HCT116 (cell line): ENCODE data around the gene TIMM50. TPM values are rescaled to one million over a fixed set of nuclear protein-coding genes. Genes with fewer than 3 reads are reported as not detected.

Experiments used
- ATAC-seq: fragments of 200-7000 bp; cut with Tn5 transposase; 2 replicates; pipeline ENCODE4 v1.9.1; 2020; ENCODE audit warnings: mild to moderate bottlenecking, moderate library complexity
- BruUV-seq: library from RNA; stranded (reverse); fragments of 400-500 nt; replicated peaks from 2 replicates; lab custom pipeline; 2021; lab: Mats Ljungman, UMichigan
- CTCF ChIA-PET: fragments of 300-600 bp; sonication (Branson Sonifier 250); formaldehyde crosslinking; loops from one replicate; lab custom pipeline; 2021; ENCODE audit warnings: antibody characterized with exemption; lab: Charles Lee
- POLR2A ChIA-PET: fragments of 300-600, 350-600 bp; sonication (Branson Sonifier 250); formaldehyde crosslinking; loops from one replicate; lab custom pipeline; 2021; ENCODE audit warnings: antibody characterized with exemption; lab: Charles Lee
- RAD21 ChIA-PET, 2 experiments: fragments of 300-600 bp; sonication (Branson Sonifier 250); formaldehyde crosslinking; loops; one replicate each; lab custom pipeline; 2023; ENCODE audit warnings: low total read pairs in 2 of 2; ENCODE audit not compliant: uncharacterized antibody in 2 of 2, unreplicated experiment in 2 of 2, low non-redundant PET in 1 of 2; lab: Charles Lee
- DNase-seq: peaks from one replicate; pipeline ENCODE4 v3.0.0-alpha.2; 2010; ENCODE audit warnings: low read depth, low spot score
- H2AFZ ChIP-seq: fragments of 200-600 bp; shearing (Covaris generic), sonication (generic); 2 replicates; pipeline ENCODE4 v1.6.1; 2017; ENCODE audit warnings: low read depth, mixed run types, mixed read lengths, antibody characterized with exemption, low read length; ENCODE audit not compliant: poor library complexity, severe bottlenecking
- H3K27ac ChIP-seq: 2 replicates; pipeline ENCODE4 v1.5.1; 2012; ENCODE audit warnings: low read depth, low read length
- H3K27me3 ChIP-seq: fragments of 200-600 bp; sonication (generic); 2 replicates; pipeline ENCODE4 v1.6.1; 2016; ENCODE audit warnings: mixed run types, low read length, mixed read lengths; ENCODE audit not compliant: insufficient read depth
- H3K36me3 ChIP-seq, 2 experiments: fragments of 200-500 bp in 1 of 2; fragments of 200-600 bp in 1 of 2; sonication (Bioruptor generic) in 1 of 2; sonication (generic) in 1 of 2; 2 replicates each; pipeline versions ENCODE4 v1.5.1 to v1.6.1; 2014 to 2016; ENCODE audit warnings: low read length in 2 of 2, inconsistent platforms in 1 of 2, mixed read lengths in 1 of 2, mixed run types in 1 of 2; ENCODE audit not compliant: insufficient read depth in 2 of 2, control insufficient read depth in 1 of 2
- H3K4me1 ChIP-seq, 2 experiments: fragments of 200-600 bp in 1 of 2; sonication (generic) in 1 of 2; 2 replicates each; pipeline versions ENCODE4 v1.5.1 to v1.6.1; 2012 to 2017; ENCODE audit warnings: low read length in 2 of 2, inconsistent platforms in 1 of 2, mild to moderate bottlenecking in 1 of 2, mixed read lengths in 1 of 2, mixed run types in 1 of 2, moderate library complexity in 1 of 2; ENCODE audit not compliant: insufficient read depth in 2 of 2, control insufficient read depth in 1 of 2
- H3K4me2 ChIP-seq: fragments of 200-600 bp; sonication (generic); 2 replicates; pipeline ENCODE4 v1.6.1; 2017; ENCODE audit warnings: mixed run types, low read length, mixed read lengths
- H3K4me3 ChIP-seq, 2 experiments: fragments of 200-600 bp in 1 of 2; sonication (generic) in 1 of 2; replicated peaks in 1 of 2; 2 replicates each; pipeline ENCODE4 v1.5.1; 2011 to 2016; ENCODE audit warnings: low read length in 2 of 2, control low read depth in 1 of 2, low read depth in 1 of 2, mild to moderate bottlenecking in 1 of 2, mixed read lengths in 1 of 2, mixed run types in 1 of 2
- H3K79me2 ChIP-seq: fragments of 200-600 bp; sonication (generic); 2 replicates; pipeline ENCODE4 v1.6.1; 2017; ENCODE audit warnings: mild to moderate bottlenecking, mixed run types, low read length, moderate library complexity, mixed read lengths; ENCODE audit not compliant: insufficient read depth
- H3K9ac ChIP-seq: fragments of 200-600 bp; sonication (generic); 2 replicates; pipeline ENCODE4 v1.6.1; 2016; ENCODE audit warnings: low read length, mixed read lengths
- H3K9me2 ChIP-seq: fragments of 200-600 bp; sonication (generic), shearing (Covaris generic); 2 replicates; pipeline ENCODE4 v1.6.1; 2017; ENCODE audit warnings: mixed run types, mild to moderate bottlenecking, moderate library complexity; ENCODE audit not compliant: insufficient read depth
- H3K9me3 ChIP-seq, 2 experiments: fragments of 200-500 bp in 1 of 2; fragments of 200-600 bp in 1 of 2; sonication (Bioruptor generic) in 1 of 2; sonication (generic) in 1 of 2; 2 replicates each; pipeline ENCODE4 v1.6.1; 2014 to 2017; ENCODE audit warnings: low read length in 2 of 2, mixed read lengths in 2 of 2, inconsistent platforms in 1 of 2, low read depth in 1 of 2, mild to moderate bottlenecking in 1 of 2, mixed run types in 1 of 2, moderate library complexity in 1 of 2; ENCODE audit not compliant: control insufficient read depth in 1 of 2, insufficient read depth in 1 of 2
- H4K20me1 ChIP-seq: fragments of 200-600 bp; sonication (generic), shearing (Covaris generic); 2 replicates; pipeline ENCODE4 v1.6.1; 2017; ENCODE audit warnings: mixed run types, mild to moderate bottlenecking, moderate library complexity; ENCODE audit not compliant: insufficient read depth
- CBX3 ChIP-seq: IDR thresholded peaks from 2 replicates; pipeline ENCODE4 v1.6.1; 2012; ENCODE audit warnings: low read depth
- CEBPB ChIP-seq: IDR thresholded peaks from 2 replicates; pipeline ENCODE4 v1.6.1; 2012; ENCODE audit warnings: low read depth
- FOSL1 ChIP-seq: IDR thresholded peaks from 2 replicates; pipeline ENCODE4 v1.6.1; 2012; ENCODE audit warnings: low read depth
- POLR2AphosphoS5 ChIP-seq: IDR thresholded peaks from 2 replicates; pipeline ENCODE4 v1.6.1; 2011; ENCODE audit warnings: mild to moderate bottlenecking, low read depth, low read length, moderate library complexity
- RAD21 ChIP-seq: IDR thresholded peaks from 2 replicates; pipeline ENCODE4 v1.6.1; 2012; ENCODE audit warnings: low read depth, mild to moderate bottlenecking
- SP1 ChIP-seq: IDR thresholded peaks from 2 replicates; pipeline ENCODE4 v1.6.1; 2012; ENCODE audit warnings: low read depth
- TCF7L2 ChIP-seq: IDR thresholded peaks from 2 replicates; pipeline ENCODE4 v1.7.0; 2011; ENCODE audit warnings: borderline replicate concordance, inconsistent platforms; ENCODE audit not compliant: insufficient read depth, insufficient read length; ENCODE audit errors: extremely low read depth
- ZFX ChIP-seq: fragments of 450-650 bp; IDR thresholded peaks from 2 replicates; pipeline ENCODE4 v1.6.1; 2017
- ZNF274 ChIP-seq: fragments of 200-500 bp; sonication (Bioruptor generic); IDR thresholded peaks from 2 replicates; pipeline ENCODE4 v1.6.1; 2014; ENCODE audit warnings: mild to moderate bottlenecking, low read depth, low read length, inconsistent platforms
- intact Hi-C: fragments of 100-400 bp; cut with micrococcal nuclease; formaldehyde crosslinking; loops from 2 replicates; pipeline ENCODE4 v1.10.0; 2022
- total RNA-seq: library from RNA; stranded (reverse); gene quantifications from one replicate; pipeline ENCODE4 v1.2.1, GENCODE V29; 2021; ENCODE audit not compliant: unreplicated experiment
- TF ChIP-seq, protein P1 (sequence below), 3 experiments: fragments of 200-600 bp in 1 of 3; sonication (generic) in 1 of 3; IDR thresholded peaks in 2 of 3; conservative IDR thresholded peaks in 1 of 3; 2 replicates each; pipeline ENCODE4 v1.5.1; 2012 to 2017; ENCODE audit warnings: low read depth in 2 of 3, low read length in 2 of 3, antibody characterized with exemption in 1 of 3, borderline replicate concordance in 1 of 3, control low read depth in 1 of 3, mild to moderate bottlenecking in 1 of 3, mixed read lengths in 1 of 3, mixed run types in 1 of 3, moderate library complexity in 1 of 3; ENCODE audit not compliant: insufficient read depth in 1 of 3
- TF ChIP-seq, protein P2 (sequence below): IDR thresholded peaks from 2 replicates; pipeline ENCODE4 v1.6.1; 2012; ENCODE audit warnings: low read depth
- TF ChIP-seq, protein P3 (sequence below): IDR thresholded peaks from 2 replicates; pipeline ENCODE4 v1.6.1; 2012

TIMM50 gene
- total RNA-seq, 1 experiment from 2014 or later: 111 TPM

DNA sequence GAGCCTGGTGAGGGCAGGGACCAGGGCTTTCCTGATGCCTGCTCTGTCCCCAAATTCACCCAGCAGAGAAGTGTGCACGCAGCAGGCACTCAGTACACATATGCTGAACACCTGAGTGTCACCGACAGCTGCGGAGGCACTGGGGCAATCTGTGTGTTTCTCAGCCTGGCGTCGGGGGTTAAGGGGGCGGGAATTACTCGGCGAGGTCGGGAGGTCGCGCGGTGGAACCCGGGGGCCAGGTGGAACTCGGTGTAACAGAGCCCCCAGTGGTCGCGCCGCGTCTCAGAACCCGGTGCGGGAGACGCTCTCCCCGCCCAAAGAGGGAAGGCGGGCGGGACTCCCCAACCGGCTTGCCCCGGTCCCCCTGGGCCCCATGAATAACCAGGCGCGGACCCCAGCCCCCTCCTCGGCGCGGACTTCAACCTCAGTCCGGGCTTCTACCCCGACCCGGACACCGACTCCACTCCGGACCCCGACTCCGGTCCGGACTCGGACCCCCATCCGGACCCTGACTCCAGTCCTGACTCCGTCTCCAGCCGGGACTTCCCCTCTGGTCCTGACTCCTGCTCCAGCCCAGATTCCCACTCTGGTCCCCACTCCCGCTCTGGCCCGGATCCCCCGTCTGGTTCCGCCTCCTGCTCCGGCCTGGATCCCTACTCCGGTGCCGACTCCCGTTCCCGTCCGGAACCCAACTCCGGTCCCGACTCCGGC is 34.4 kb downstream of the TIMM50 start, which contains the start of gene SELENOV:
Gene SELENOV (plus strand): TSS at position 300 of the 711 bp plus-strand sequence. CDS start 74 bp downstream, at position 374.
- Histone ChIP-seq H3K27me3 (no peaks in the 10 kb centered on the region), H3K4me2 (no peak within 1 kb of the TSS), H3K4me1 (no peaks in the 10 kb centered on the region), H2AFZ (no peak within 1 kb of the TSS), H4K20me1 (no peaks in the 10 kb centered on the region), H3K79me2 (no peaks in the 10 kb centered on the region), H3K9ac (no peak within 1 kb of the TSS), H3K9me2 (no peaks in the 10 kb centered on the region), H3K9me3 (no peaks in the 10 kb centered on the region), H3K4me3 (no peak within 1 kb of the TSS), H3K36me3 (no peaks in the 10 kb centered on the region), H3K27ac (no peak within 1 kb of the TSS)
- CTCF ChIA-PET: interaction anchor here (2.2 kb wide), 1 partner anchor 17 kb away, joined by 5 read pairs; the partner anchor contains the start of gene EID2B
- BruUV-seq: no TSS peak
- POLR2A ChIA-PET: no interaction called here
- DNase-seq: no peak
- intact Hi-C loops: no loop called here
- TF ChIP-seq, protein P1, sequence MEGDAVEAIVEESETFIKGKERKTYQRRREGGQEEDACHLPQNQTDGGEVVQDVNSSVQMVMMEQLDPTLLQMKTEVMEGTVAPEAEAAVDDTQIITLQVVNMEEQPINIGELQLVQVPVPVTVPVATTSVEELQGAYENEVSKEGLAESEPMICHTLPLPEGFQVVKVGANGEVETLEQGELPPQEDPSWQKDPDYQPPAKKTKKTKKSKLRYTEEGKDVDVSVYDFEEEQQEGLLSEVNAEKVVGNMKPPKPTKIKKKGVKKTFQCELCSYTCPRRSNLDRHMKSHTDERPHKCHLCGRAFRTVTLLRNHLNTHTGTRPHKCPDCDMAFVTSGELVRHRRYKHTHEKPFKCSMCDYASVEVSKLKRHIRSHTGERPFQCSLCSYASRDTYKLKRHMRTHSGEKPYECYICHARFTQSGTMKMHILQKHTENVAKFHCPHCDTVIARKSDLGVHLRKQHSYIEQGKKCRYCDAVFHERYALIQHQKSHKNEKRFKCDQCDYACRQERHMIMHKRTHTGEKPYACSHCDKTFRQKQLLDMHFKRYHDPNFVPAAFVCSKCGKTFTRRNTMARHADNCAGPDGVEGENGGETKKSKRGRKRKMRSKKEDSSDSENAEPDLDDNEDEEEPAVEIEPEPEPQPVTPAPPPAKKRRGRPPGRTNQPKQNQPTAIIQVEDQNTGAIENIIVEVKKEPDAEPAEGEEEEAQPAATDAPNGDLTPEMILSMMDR (IDR thresholded peaks at IDR 0.05 in 2 of 3, conservative IDR thresholded peaks at IDR 0.05 in 1 of 3; ENCODE audit: borderline replicate concordance in 1 of 3, insufficient read depth in 1 of 3, low read depth in 2 of 3, low read length in 2 of 3): no peak
- TF ChIP-seq, protein P2, sequence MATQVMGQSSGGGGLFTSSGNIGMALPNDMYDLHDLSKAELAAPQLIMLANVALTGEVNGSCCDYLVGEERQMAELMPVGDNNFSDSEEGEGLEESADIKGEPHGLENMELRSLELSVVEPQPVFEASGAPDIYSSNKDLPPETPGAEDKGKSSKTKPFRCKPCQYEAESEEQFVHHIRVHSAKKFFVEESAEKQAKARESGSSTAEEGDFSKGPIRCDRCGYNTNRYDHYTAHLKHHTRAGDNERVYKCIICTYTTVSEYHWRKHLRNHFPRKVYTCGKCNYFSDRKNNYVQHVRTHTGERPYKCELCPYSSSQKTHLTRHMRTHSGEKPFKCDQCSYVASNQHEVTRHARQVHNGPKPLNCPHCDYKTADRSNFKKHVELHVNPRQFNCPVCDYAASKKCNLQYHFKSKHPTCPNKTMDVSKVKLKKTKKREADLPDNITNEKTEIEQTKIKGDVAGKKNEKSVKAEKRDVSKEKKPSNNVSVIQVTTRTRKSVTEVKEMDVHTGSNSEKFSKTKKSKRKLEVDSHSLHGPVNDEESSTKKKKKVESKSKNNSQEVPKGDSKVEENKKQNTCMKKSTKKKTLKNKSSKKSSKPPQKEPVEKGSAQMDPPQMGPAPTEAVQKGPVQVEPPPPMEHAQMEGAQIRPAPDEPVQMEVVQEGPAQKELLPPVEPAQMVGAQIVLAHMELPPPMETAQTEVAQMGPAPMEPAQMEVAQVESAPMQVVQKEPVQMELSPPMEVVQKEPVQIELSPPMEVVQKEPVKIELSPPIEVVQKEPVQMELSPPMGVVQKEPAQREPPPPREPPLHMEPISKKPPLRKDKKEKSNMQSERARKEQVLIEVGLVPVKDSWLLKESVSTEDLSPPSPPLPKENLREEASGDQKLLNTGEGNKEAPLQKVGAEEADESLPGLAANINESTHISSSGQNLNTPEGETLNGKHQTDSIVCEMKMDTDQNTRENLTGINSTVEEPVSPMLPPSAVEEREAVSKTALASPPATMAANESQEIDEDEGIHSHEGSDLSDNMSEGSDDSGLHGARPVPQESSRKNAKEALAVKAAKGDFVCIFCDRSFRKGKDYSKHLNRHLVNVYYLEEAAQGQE: no peak
- TF ChIP-seq FOSL1: no peak
- TF ChIP-seq ZFX: no peak
- TF ChIP-seq, protein P3, sequence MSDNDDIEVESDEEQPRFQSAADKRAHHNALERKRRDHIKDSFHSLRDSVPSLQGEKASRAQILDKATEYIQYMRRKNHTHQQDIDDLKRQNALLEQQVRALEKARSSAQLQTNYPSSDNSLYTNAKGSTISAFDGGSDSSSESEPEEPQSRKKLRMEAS: no peak
- TF ChIP-seq TCF7L2: no peak
- TF ChIP-seq CBX3: no peak
- no peak for TF ChIP-seq SP1
- TF ChIP-seq ZNF274: no peak
- TF ChIP-seq CEBPB: no peak
- TF ChIP-seq POLR2AphosphoS5: no peak
- TF ChIP-seq RAD21: no peak
- RAD21 ChIA-PET: no interaction called here
- no peak for ATAC-seq
